ENCODE results near the gene ADAM10.

The ADAM10 gene

GRCh38 chr15:58551764-58552504 is 197.6 kb downstream of the ADAM10 start:
- DNase-seq (ENCODE audit: low spot score), result no peak

GRCh38 chr15:58551084-58551763 is 198.3 kb downstream of the ADAM10 start:
- no peak for DNase-seq (ENCODE audit: low spot score)

DNA sequence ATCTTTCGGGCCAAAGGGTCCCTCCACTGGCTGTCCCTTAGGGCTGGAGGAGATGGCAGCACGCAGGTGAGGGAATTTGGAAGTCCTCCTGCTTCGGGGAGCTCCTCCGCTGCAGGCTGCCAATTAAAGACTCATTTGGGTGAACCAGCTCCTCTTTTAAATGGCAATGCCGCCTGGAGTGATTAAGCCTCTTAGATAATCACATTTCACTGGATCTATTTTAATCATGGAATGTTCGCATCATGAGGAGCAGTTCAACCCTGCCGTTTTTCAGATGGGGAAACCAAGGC is 199.8 kb downstream of the ADAM10 start:
- no peak for DNase-seq (ENCODE audit: low spot score)

DNA sequence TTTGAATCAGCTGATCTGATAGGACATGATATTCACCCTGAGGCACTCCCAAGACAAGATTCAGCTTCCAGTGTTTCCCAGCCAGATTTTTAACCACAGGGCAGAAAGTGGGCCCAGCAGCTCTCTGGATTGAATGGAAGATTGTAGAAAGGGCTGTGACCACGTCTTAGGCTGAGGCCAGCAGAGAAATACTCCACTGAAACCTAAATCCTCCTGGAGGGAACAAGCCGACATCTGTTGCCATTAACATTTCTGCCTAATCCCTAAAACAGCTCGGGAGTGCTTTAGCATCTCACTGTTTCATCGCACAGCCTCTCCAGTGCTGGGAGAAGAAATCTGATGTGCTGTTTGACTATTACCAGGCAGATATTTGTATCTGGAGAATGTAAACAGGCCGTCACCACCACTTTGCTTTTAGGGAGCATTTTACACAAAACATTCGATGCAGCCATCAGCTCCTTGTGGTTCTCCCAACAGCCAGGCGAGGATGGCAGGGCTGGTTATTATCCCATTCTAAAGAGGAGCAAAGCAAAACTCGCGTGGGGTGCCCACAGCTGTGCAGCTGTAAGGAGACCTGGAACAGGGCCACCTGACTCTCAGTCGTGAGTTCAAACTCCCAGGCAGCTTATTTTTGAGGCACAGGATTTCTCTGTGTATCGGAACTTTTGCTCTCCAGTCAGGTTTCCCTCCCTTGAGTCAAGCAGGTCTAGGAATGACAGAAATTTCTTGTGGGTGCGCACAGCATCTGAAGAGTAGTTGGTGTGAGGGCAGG is 200.3 kb downstream of the ADAM10 start:
- no peak for DNase-seq (ENCODE audit: low spot score)

DNA sequence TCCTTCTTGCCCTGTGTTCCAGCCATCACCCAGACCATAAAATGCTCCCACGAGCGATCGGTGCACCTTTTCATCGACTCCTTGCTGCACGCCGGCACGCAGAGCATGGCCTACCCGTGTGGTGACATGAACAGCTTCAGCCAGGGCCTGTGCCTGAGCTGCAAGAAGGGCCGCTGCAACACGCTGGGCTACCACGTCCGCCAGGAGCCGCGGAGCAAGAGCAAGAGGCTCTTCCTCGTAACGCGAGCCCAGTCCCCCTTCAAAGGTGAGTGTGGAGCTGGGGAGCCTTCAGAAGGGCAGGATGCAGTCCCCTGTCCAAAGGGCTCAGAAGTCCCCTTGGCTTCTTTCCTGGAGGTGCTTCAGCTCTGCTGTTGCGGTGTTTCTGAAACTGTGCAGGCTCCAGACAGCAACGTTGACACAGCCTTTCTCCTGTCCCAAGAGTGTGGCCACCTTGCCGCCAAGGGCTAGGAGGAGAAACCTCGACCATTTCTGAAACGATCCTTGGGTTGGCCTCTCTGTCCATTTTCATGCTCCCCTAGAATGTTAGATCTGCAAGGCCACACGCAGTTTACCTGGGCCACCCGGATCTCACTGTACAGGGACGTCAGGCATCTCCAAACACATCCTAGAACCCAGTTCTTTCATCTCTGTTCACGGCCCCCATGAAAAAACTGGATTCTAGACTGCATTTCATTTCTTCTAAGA is 201.0 kb downstream of the ADAM10 start:
- DNase-seq (ENCODE audit: low spot score), result no peak

DNA sequence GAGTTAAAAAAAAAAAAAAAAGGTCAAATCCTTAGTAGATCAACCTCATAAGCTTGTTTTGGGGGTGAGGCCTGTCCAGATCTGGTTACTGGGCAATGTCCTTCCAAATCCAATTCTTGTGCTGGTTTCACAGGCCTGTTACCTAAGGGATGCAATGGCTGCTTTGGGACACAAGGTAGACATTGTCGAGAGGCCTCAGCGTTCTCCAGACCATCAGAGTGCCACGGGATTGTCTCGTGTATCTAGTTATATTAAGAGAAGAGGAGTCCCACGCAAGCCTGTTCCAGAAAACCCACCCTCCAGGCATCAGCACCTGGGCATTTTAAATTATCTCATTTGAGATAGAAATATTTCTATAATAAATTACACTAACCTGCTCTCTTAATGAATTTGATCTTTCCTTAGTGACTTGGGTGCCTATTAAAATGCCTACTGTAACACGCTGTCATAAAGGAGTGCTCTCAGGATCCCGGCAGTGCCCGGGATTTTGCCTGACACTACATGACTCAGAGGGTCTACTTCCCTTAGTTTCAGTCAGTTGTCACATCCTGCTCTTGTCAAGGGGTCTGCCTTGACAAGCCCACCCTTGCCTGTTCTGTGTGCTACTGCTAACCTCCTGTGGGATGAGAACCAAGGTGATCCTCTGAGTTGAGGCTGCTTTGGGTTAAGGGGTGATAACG is 201.7 kb downstream of the ADAM10 start:
- DNase-seq (ENCODE audit: low spot score), result no peak

DNA sequence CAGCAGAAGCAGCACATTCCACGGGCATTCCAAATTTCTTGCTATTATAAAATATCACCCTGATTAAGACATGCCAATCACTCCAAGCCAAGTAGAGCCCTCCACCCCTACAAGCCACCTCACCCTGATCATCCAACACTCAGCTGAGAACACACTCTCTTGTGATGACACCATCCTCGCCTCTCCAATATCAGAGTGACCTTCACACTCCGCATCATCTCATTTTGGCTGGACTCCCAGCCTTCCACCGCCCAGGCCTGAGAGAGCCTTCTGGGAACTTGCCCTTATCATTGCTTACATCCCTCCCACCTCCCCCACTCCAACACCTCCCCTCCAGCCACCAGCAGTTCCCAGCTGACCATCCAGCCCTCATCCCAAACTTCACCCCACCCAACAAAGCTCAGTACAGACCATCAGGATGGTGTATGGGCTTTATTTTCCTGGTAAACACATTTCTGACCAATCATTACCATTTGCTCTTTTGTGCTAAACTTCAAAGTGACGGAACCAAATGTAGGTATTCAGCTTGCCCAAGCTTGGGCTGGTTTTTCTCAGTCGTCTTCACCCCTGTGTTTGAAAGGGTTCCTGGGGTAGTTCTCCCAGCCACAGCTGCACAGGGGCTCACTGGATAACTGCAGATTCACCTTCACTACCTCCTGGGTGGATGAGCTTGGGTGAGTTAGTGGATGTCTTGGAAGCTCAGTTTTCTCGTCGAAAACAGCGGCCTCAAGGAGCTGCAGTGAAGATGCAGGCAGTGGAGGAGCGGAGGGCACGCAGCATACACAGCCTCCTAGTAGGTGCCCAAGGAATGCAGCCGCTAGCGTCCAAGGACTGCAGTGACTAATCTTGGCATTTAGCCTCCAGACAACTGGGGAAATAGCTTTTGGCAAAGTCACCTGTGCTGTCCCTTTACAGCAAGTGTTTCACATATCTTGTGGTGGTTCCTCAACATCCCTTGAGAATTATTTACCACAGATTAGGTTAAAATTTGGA is 202.6 kb downstream of the ADAM10 start:
- DNase-seq (ENCODE audit: low spot score), result peak; percentile 53

- no peak for DNase-seq (ENCODE audit: low spot score)
Observed at GRCh38 chr15:58546066-58546591, 203.4 kb downstream of the ADAM10 start.

GRCh38 chr15:58545307-58546065 is 204.0 kb downstream of the ADAM10 start:
- no peak for DNase-seq (ENCODE audit: low spot score)

GRCh38 chr15:58544756-58545155 is 204.8 kb downstream of the ADAM10 start:
- no peak for DNase-seq (ENCODE audit: low spot score)

DNA sequence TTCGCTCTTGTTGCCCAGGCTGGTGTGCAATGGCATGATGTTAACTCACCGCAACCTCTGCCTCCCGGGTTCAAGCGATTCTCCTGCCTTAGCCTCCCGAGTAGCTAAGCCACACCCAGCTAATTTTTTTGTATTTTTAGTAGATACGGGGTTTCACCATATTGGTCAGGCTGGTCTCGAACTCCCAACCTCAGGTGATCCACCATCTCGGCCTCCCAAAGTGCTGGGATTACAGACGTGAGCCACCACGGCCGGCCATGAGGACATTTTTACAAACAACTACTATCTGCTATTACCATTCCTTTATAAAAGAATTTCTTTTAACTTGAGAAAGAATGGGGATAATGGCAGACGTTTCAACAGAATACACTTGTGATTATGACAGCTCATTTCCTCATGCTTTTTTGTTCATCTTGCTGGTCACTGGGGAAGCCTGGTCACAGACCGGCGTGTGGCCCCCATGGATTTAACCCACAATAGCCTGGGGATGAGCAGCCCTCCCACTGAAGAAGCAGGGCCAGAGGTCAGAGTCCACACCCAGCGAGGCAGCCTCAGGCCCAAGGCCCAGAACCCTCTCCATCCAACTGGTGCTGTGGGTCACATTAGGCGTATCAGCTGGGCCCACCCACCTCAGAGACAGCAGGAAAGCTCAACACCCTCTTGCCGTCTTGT is 205.7 kb downstream of the ADAM10 start:
- no peak for DNase-seq (ENCODE audit: low spot score)

DNA sequence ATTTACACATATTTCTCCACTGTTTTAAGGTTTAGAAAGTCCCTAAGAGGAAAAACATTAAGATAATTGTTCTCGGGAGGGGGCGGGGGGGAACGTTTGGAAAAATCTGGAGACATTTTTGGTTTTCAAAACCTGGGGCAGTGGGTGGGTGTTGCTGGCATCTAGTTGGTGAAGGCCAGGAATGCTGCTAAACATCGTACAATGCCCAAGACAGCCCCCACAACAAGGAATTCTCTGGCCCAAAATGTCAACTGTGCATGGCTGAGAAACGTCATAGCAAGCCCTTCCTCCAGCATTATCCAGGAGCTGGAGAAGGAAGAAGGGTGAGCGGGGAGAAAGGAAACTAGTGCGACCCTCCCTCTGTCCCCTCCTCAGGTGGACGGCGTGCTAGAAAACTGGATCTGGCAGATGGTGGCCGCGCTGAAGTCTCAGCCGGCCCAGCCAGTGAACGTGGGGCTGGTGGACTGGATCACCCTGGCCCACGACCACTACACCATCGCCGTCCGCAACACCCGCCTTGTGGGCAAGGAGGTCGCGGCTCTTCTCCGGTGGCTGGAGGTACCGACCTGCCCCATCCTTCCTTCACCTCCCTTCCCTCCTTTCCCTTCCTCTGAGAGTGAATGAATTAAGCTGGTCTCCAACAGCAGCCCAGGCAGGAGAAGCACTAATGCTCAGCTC is 208.0 kb downstream of the ADAM10 start:
- no peak for DNase-seq (ENCODE audit: low spot score)

DNA sequence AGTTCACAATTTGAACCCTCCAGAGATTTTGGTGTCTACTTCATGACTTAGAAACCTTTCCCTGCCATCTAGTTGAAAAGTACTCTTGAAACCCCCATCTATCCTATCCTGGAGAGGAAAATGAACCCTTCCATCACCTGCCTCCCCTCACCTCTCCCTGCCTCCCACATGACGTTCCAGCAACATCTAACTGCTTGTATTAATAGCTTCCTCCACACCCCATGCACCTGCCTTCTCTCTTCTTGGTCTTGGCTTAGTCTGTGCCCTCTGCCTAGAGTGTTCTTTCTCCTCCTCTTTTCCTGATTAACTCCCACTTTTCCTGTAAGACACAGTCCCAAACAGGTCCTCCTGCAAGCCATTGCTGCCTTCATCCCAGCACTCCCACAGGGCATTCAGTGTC is 210.0 kb downstream of the ADAM10 start:
- DNase-seq (ENCODE audit: low spot score), result no peak

- DNase-seq (ENCODE audit: low spot score), result no peak
Observed at GRCh38 chr15:58538901-58539300, 210.6 kb downstream of the ADAM10 start.
